Loucy (cell line): ENCODE results near the gene ICAM5.

Experiments used
- EZH2phosphoT487 ChIP-seq: fragments of 200-600 bp; IDR thresholded peaks from 2 replicates; pipeline ENCODE4 v1.6.1; 2018; ENCODE audit warnings: antibody characterized with exemption, mild to moderate bottlenecking, moderate library complexity, borderline replicate concordance
- TF ChIP-seq, protein P1 (sequence below): fragments of 200-600 bp; sonication (generic); conservative IDR thresholded peaks from 2 replicates; pipeline ENCODE4 v1.5.1; 2014; ENCODE audit warnings: mild to moderate bottlenecking, antibody characterized with exemption, low read length

DNA sequence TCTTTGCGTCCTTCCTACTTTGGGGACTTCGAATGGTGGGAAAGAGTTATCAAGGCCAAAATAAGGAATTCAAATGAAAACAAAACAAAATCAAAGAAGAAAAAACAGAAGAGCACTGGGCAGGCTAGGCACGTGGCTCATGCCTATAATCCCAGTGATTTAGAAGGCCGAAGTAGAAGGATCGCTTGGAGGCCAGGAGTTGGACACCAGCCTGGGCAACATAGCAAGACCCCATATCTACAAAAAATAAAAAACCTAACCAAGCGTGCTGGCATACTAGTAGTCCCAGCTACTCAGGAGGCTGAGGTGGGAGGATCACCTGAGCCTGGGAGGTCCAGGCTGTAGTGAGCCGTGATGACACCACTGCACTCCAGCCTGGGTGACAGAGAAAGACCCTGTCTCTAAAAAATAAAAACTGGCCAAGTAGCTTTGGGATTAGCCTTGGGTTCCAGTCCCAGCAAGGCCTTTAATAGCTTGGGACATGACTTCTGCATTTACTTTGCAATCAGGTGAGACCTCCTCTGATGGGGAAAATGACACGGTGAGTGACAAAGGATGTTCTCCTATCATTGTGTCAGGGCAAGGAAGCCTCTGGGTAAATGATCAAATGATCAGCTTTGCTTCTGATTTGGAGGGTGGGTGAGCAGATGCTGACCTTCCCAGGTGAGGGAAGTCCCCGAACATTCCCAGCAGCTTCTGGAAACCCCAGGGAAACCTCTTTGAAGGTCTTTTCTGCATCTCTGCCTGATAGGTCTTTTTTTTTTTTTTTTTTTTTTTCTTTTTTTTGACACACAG is 11.8 kb upstream of the ICAM5 start:
- TF ChIP-seq, protein P1, sequence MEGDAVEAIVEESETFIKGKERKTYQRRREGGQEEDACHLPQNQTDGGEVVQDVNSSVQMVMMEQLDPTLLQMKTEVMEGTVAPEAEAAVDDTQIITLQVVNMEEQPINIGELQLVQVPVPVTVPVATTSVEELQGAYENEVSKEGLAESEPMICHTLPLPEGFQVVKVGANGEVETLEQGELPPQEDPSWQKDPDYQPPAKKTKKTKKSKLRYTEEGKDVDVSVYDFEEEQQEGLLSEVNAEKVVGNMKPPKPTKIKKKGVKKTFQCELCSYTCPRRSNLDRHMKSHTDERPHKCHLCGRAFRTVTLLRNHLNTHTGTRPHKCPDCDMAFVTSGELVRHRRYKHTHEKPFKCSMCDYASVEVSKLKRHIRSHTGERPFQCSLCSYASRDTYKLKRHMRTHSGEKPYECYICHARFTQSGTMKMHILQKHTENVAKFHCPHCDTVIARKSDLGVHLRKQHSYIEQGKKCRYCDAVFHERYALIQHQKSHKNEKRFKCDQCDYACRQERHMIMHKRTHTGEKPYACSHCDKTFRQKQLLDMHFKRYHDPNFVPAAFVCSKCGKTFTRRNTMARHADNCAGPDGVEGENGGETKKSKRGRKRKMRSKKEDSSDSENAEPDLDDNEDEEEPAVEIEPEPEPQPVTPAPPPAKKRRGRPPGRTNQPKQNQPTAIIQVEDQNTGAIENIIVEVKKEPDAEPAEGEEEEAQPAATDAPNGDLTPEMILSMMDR: no peak
- TF ChIP-seq EZH2phosphoT487: no peak
